D721Med (cell line): Measurements from ENCODE around the gene ZNF687.
"Not testable (repeated sequence)": the region's sequence is repeated elsewhere in the genome, so short reads cannot be mapped to it uniquely, and the experiment has no call there.

Experiments
- DNase-seq: peaks from one replicate; pipeline ENCODE4 v3.0.0; 2011; ENCODE audit warnings: low spot score; ENCODE audit not compliant: insufficient read length
- FAIRE-seq: peaks from 2 replicates; lab custom pipeline; 2011; peaks lifted over from hg19 to GRCh38; lab: Jason Lieb, UNC
- TF ChIP-seq, protein P1 (sequence below): IDR thresholded peaks from 2 replicates; pipeline ENCODE4 v1.5.1; 2012; ENCODE audit warnings: mild to moderate bottlenecking, control low read depth; ENCODE audit not compliant: insufficient read depth; ENCODE audit errors: missing control alignments

The ZNF687 gene

GRCh38 chr1:151265446-151266236 lies 16.5 kb upstream of the ZNF687 start:
- DNase-seq = no peak
- FAIRE-seq = no peak
- TF ChIP-seq, protein P1, sequence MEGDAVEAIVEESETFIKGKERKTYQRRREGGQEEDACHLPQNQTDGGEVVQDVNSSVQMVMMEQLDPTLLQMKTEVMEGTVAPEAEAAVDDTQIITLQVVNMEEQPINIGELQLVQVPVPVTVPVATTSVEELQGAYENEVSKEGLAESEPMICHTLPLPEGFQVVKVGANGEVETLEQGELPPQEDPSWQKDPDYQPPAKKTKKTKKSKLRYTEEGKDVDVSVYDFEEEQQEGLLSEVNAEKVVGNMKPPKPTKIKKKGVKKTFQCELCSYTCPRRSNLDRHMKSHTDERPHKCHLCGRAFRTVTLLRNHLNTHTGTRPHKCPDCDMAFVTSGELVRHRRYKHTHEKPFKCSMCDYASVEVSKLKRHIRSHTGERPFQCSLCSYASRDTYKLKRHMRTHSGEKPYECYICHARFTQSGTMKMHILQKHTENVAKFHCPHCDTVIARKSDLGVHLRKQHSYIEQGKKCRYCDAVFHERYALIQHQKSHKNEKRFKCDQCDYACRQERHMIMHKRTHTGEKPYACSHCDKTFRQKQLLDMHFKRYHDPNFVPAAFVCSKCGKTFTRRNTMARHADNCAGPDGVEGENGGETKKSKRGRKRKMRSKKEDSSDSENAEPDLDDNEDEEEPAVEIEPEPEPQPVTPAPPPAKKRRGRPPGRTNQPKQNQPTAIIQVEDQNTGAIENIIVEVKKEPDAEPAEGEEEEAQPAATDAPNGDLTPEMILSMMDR = no peak

- TF ChIP-seq, protein P1 = no peak
- FAIRE-seq = no peak
- no peak for DNase-seq
Observed at GRCh38 chr1:151266315-151266714, 15.8 kb upstream of the ZNF687 start.

DNA sequence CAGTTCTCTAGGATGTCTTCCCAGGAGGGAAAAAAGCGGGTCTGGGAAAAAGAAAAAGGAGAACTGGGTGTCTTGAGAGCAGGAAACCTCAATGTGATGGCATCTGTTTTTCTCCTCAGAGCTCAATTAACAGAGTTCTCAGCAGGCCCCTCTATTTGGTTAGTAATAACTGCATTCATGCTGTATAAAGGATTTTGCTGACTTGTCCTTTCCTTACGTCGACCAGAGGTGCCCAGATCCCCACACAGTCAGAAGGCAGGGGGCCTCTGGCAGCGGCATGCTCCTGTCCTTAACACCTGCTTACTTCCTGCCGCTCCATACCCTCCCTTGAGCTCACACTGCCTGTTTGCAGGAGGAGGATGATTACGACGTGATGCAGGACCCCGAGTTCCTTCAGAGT lies 15.3 kb upstream of the ZNF687 start:
- TF ChIP-seq, protein P1 = no peak
- DNase-seq (no peak), FAIRE-seq (no peak)

GRCh38 chr1:151267760-151268159 lies 14.3 kb upstream of the ZNF687 start:
- TF ChIP-seq, protein P1 = no peak
- FAIRE-seq (no peak), DNase-seq (no peak)

DNA sequence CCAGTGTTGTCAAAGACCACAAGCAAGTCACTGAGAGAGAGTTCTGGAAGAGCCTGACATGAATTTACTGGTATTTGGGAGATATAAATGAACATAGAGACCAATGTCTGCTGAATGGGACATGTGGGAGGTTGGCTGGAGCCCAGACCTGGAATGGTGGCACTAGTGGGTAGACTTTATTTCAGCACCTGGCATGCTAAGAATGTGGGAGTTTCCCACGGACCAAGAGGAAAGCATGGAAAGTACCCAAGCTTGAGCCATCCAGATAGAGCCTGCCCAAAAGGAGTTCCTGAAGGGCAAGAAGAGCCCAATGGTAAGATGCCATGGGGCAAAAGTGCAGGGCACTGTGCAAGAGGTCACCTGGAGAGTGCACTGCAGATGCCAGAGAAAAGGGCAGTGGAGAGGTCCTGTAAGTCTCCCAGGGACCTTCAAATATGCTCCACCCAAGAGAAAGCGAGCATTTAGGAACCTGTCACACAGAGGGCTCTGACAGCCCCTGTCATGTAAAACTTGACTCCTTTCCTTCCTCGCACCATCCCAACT lies 8.1 kb upstream of the ZNF687 start:
- no peak for FAIRE-seq
- no peak for DNase-seq
- TF ChIP-seq, protein P1 = no peak

DNA sequence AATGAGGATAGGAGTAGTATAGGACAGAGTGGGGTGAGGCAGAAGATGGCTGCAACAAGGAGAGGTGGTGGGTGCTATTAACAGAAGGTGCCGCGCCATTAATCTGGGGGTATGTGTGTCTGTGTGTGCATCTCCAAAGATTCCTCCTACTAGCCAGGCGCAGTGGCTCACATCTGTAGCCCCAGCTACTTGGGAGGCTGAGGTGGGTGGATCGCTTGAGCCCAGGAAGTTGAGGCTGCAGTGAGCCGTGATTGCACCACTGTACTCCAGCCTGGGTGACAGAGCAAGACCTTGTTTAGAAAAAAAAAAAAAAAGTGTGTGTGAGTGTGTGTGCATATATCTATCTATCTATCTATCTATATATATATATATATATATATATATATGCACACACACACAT lies 6.8 kb upstream of the ZNF687 start:
- not testable (repeated sequence) for FAIRE-seq, DNase-seq

DNA sequence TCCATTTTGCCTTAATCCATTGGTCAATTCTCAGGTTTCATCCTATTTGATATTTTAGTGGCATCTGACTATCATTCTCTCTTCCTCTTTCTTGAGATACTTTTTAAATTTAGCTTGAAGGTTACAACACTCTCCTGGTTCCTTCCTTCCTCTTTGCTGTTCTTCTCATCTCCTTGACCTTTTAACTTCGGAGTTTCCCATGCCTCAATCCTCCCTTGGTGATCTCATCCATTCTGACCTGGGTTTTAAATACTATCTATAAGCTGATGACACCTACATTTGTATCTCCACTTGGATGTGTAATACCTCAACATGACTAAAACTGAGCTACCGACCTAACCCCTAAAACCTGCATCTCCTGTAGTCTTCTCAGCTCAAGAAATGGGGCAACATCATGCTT lies 4.8 kb upstream of the ZNF687 start:
- FAIRE-seq = no peak
- TF ChIP-seq, protein P1 = no peak
- DNase-seq = no peak
